Endodermal cell (in vitro differentiated cells): ENCODE measurements around the gene RPS2. TPM values are rescaled to one million over a fixed set of nuclear protein-coding genes. Genes with fewer than 3 reads are reported as not detected.

Experiments used
- DNase-seq: peaks from one replicate; pipeline ENCODE4 v3.0.0-alpha.2; 2017
- H3K27ac ChIP-seq: 2 replicates; pipeline ENCODE4 v1.5.1; 2013; ENCODE audit warnings: mild to moderate bottlenecking, low read depth, low read length, moderate library complexity
- H3K27me3 ChIP-seq: 2 replicates; pipeline ENCODE4 v1.6.1; 2013; ENCODE audit warnings: mild to moderate bottlenecking, low read length, moderate library complexity; ENCODE audit not compliant: insufficient read depth, control insufficient read depth, poor library complexity, severe bottlenecking
- H3K36me3 ChIP-seq: 2 replicates; pipeline ENCODE4 v1.7.0; 2013; ENCODE audit warnings: mild to moderate bottlenecking, low read length, moderate library complexity; ENCODE audit not compliant: control insufficient read depth, insufficient read depth
- H3K4me1 ChIP-seq: one replicate; pipeline ENCODE4 v1.7.0; 2013; ENCODE audit warnings: low read length; ENCODE audit not compliant: control insufficient read depth, insufficient read depth
- H3K4me3 ChIP-seq: 2 replicates; pipeline ENCODE4 v1.5.1; 2013; ENCODE audit warnings: mild to moderate bottlenecking, low read length, moderate library complexity
- H3K9ac ChIP-seq: 2 replicates; pipeline ENCODE4 v1.6.1; 2013; ENCODE audit warnings: mild to moderate bottlenecking, low read length, moderate library complexity; ENCODE audit not compliant: poor library complexity, severe bottlenecking; ENCODE audit errors: extremely low read depth
- H3K9me3 ChIP-seq: 2 replicates; pipeline ENCODE4 v1.6.1; 2013; ENCODE audit warnings: mild to moderate bottlenecking, low read length, moderate library complexity; ENCODE audit not compliant: control insufficient read depth
- H3K27ac Mint-ChIP-seq: 2 replicates; pipeline ENCODE4 v1.8.0; 2020; ENCODE audit warnings: mixed read lengths
- H3K27me3 Mint-ChIP-seq: 2 replicates; pipeline ENCODE4 v1.8.0; 2021; ENCODE audit warnings: mild to moderate bottlenecking, mixed read lengths; ENCODE audit not compliant: insufficient read depth
- H3K36me3 Mint-ChIP-seq: 2 replicates; pipeline ENCODE4 v1.8.0; 2020; ENCODE audit warnings: low read depth, mixed read lengths
- H3K4me1 Mint-ChIP-seq: 2 replicates; pipeline ENCODE4 v1.8.0; 2020; ENCODE audit warnings: mixed read lengths
- H3K4me3 Mint-ChIP-seq: 2 replicates; pipeline ENCODE4 v1.8.0; 2020; ENCODE audit warnings: mild to moderate bottlenecking, moderate library complexity, mixed read lengths
- H3K9me3 Mint-ChIP-seq: 2 replicates; pipeline ENCODE4 v1.8.0; 2020; ENCODE audit warnings: mild to moderate bottlenecking, mixed read lengths
- WGBS, 2 experiments: methylation state at CpG; one replicate each; pipeline versions ENCODE4 v1.1.5 to v1.1.7; 2013; ENCODE audit warnings: missing lambda C conversion rate in 2 of 2, mixed read lengths in 1 of 2; ENCODE audit not compliant: insufficient coverage in 1 of 2, insufficient read length in 1 of 2; 5-methylcytosine and 5-hydroxymethylcytosine counted together
- total RNA-seq, 2 donors: library from RNA; stranded (reverse); fragmentation: NEBNext Ultra II Directional in 1 of 2; extraction: Animal tissue kit (Norgen Biotek cat#: 25700) in 1 of 2; gene quantifications; 2 replicates in 1 of 2; 3 replicates in 1 of 2; pipeline ENCODE4 v1.2.1, GENCODE V29; 2021
- TF ChIP-seq, protein P1 (sequence below): fragments of 200-600 bp; sonication (generic); conservative IDR thresholded peaks from 2 replicates; pipeline ENCODE4 v1.5.0; 2021; ENCODE audit warnings: antibody characterized with exemption, mild to moderate bottlenecking

RPS2 gene
- total RNA-seq, 2 donors from 2014 or later: 3,064 to 3,492 TPM

DNA sequence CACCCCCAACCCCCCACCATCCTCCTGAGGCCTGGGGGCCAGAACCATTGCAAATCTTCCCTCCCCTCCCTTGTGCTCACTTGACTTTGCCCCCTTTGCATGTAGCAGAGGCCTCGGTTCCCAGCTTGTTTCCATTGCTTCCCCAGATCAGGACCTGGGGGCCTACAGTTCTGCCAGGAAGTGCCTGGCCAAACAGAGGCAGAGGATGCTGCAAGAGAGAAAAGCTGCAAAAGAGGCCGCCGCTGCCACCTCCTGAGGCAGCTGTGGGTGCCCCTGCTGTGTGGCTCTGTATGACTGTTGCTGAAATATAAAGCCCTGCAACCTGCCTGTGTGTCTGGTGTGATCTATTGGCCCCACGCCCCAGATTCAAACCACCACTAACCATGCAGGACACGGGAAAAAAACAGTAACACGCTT, 3.0 kb downstream of the RPS2 start:
- Histone ChIP-seq H3K36me3 (peaks cover 24% of the 10 kb centered on the region), H3K4me3 (no peak overlapping the region), H3K9ac (no peak overlapping the region), H3K4me1 (peaks cover 2% of the 10 kb centered on the region), H3K27ac (no peak overlapping the region), H3K27me3 (no peaks in the 10 kb centered on the region), H3K9me3 (no peaks in the 10 kb centered on the region)
- WGBS, 2 experiments: 71 to 78% methylated on average over 1 to 6 of the region's 6 CpGs
- Mint-ChIP-seq H3K27me3 (peaks cover 16% of the 10 kb centered on the region), H3K36me3 (peaks cover 33% of the 10 kb centered on the region), H3K4me1 (peaks cover 35% of the 10 kb centered on the region), H3K9me3 (peaks cover 5% of the 10 kb centered on the region), H3K4me3 (peak overlapping the region; percentile 93), H3K27ac (peak overlapping the region; percentile 66)
- peak; percentile 73 for DNase-seq
- TF ChIP-seq, protein P1, sequence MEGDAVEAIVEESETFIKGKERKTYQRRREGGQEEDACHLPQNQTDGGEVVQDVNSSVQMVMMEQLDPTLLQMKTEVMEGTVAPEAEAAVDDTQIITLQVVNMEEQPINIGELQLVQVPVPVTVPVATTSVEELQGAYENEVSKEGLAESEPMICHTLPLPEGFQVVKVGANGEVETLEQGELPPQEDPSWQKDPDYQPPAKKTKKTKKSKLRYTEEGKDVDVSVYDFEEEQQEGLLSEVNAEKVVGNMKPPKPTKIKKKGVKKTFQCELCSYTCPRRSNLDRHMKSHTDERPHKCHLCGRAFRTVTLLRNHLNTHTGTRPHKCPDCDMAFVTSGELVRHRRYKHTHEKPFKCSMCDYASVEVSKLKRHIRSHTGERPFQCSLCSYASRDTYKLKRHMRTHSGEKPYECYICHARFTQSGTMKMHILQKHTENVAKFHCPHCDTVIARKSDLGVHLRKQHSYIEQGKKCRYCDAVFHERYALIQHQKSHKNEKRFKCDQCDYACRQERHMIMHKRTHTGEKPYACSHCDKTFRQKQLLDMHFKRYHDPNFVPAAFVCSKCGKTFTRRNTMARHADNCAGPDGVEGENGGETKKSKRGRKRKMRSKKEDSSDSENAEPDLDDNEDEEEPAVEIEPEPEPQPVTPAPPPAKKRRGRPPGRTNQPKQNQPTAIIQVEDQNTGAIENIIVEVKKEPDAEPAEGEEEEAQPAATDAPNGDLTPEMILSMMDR: no peak

DNA sequence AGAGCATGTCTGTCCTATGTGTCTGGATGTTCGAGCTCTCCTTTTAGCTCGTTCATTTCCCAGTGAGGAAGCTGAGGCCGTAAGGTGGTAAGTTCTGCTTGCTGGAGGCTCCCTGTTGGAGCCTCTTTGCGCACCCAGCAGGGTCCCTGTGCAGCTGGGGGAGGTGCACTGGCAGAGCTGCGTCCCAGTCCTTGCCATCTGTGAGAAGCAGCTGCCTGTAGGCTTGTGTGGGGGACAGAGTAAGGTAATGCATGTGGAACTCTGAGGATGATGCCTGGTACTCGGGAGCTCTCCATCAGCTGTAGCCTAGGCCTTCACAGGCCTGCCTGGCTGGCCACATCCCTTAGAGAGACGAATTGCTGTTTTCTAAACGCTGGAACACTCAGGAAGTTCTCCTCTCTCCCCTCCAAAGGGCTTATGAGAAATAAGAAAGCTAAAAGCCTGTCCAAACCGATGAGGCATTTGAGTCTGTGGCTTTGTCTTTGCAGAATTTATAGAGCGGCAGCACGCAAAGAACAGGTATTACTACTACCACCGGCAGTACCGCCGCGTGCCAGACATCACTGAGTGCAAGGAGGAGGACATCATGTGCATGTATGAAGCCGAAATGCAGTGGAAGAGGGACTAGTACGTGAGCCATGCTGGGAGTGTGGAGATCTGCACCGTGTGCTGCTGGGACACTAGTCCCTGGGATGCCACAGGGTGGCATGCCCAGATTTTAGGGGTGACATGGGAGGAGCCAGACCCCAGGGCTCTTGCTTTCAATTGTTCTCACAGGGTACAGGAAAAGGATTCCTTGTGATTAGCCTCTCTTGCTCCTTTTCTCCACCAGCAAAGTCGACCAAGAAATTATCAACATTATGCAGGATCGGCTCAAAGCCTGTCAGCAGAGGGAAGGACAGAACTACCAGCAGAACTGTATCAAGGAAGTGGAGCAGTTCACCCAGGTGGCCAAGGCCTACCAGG, 3.7 kb downstream of the RPS2 start:
- H3K27me3 Mint-ChIP-seq: peaks cover 21% of the 10 kb centered on the region
- peak overlapping the region; percentile 79 for H3K9ac ChIP-seq
- H3K9me3 Mint-ChIP-seq: peaks cover 5% of the 10 kb centered on the region
- 64 to 67% methylated on average over 14 to 20 of the region's 20 CpGs for whole genome bisulfite sequencing, 2 experiments
- peaks cover 33% of the 10 kb centered on the region for H3K36me3 Mint-ChIP-seq
- TF ChIP-seq, protein P1: no peak
- DNase-seq: peak; percentile 82
- peaks cover 2% of the 10 kb centered on the region for H3K4me1 ChIP-seq
- peaks cover 24% of the 10 kb centered on the region for H3K36me3 ChIP-seq
- no peaks in the 10 kb centered on the region for H3K27me3 ChIP-seq
- peak overlapping the region; percentile 92 for H3K4me3 Mint-ChIP-seq
- H3K27ac Mint-ChIP-seq: peak overlapping the region; percentile 84
- peak overlapping the region; percentile 85 for H3K4me3 ChIP-seq
- H3K4me1 Mint-ChIP-seq: peaks cover 35% of the 10 kb centered on the region
- H3K9me3 ChIP-seq: no peaks in the 10 kb centered on the region
- peak overlapping the region; percentile 29 for H3K27ac ChIP-seq

DNA sequence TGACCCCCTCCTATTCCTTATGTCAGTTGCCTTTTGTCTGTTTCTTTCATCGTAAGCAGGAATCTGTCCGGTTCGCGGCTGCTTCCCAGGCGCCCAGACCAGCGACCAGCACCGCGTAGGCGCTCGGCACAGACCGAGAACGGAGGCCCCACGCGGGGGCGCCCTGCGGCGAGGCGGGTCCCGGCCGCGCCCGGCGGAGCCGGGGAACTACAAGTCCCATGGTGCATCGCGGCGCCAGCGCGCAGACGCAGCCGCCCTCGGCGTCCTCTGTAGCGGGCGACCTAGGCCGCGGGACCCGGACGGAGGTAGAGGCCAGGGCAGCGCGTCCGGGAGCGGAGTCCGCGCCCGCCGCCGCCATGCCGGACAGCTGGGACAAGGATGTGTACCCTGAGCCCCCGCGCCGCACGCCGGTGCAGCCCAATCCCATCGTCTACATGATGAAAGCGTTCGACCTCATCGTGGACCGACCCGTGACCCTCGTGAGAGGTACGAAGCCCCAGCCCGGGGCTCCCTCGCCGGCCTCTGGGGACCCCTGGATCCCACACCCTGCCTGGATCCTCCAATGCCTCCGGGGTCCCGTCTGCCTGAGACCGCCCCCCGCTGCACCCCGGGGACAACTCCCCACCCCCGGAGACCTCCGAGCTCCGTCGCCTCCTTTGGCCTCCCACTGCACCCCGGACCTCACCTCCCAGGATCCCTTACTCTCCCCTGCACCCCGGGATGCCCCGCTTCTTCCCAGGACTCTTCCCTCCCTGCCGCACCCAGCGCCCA, 5.2 kb downstream of the RPS2 start, which contains the start of gene NDUFB10:
NDUFB10 (plus strand) TSS at position 270 of the 771 bp plus-strand sequence; CDS start at position 357, 87 bp downstream.
- H3K27ac Mint-ChIP-seq: peak within 1 kb of the TSS; percentile 84
- H3K27ac ChIP-seq: no peak within 1 kb of the TSS
- DNase-seq: peak; percentile 95
- H3K27me3 ChIP-seq: no peaks in the 10 kb centered on the region
- peaks cover 5% of the 10 kb centered on the region for H3K9me3 Mint-ChIP-seq
- H3K4me1 ChIP-seq: no peaks in the 10 kb centered on the region
- H3K36me3 Mint-ChIP-seq: peaks cover 33% of the 10 kb centered on the region
- H3K9me3 ChIP-seq: no peaks in the 10 kb centered on the region
- peaks cover 30% of the 10 kb centered on the region for H3K4me1 Mint-ChIP-seq
- peak within 1 kb of the TSS; percentile 85 for H3K4me3 ChIP-seq
- 1% methylated on average over 32 to 79 of the region's 79 CpGs for WGBS, 2 experiments
- peak within 1 kb of the TSS; percentile 92 for H3K4me3 Mint-ChIP-seq
- peaks cover 23% of the 10 kb centered on the region for H3K27me3 Mint-ChIP-seq
- peak within 1 kb of the TSS; percentile 79 for H3K9ac ChIP-seq
- TF ChIP-seq, protein P1: peak; percentile 62
- peaks cover 24% of the 10 kb centered on the region for H3K36me3 ChIP-seq
